HG02884 (cell line): ENCODE results near the gene PRKCB.

Source experiments
- ATAC-seq: cut with Tn5 transposase; IDR thresholded peaks from one replicate; pipeline ENCODE4 v1.9.1; 2021; ENCODE audit warnings: mild to moderate bottlenecking, moderate library complexity; ENCODE audit not compliant: unreplicated experiment

The PRKCB gene

GRCh38 chr16:24035127-24035842 is 199.5 kb downstream of the PRKCB start:
- no peak for ATAC-seq

- ATAC-seq: no peak
Measured at GRCh38 chr16:24036038-24036543, 200.3 kb downstream of the PRKCB start.

- no peak for ATAC-seq
Measured at GRCh38 chr16:24036614-24037013, 200.8 kb downstream of the PRKCB start.

- no peak for ATAC-seq
Measured at GRCh38 chr16:24037335-24037734, 201.6 kb downstream of the PRKCB start.

- no peak for ATAC-seq
Measured at GRCh38 chr16:24041834-24042631, 206.2 kb downstream of the PRKCB start.

- no peak for ATAC-seq
Measured at GRCh38 chr16:24044467-24044866, 208.7 kb downstream of the PRKCB start.

- no peak for ATAC-seq
Measured at GRCh38 chr16:24045641-24046040, 209.9 kb downstream of the PRKCB start.

- ATAC-seq: no peak
Measured at GRCh38 chr16:24046442-24046841, 210.7 kb downstream of the PRKCB start.

GRCh38 chr16:24049113-24049512 is 213.3 kb downstream of the PRKCB start:
- no peak for ATAC-seq

GRCh38 chr16:24051125-24051524 is 215.3 kb downstream of the PRKCB start:
- no peak for ATAC-seq

GRCh38 chr16:24052329-24053098 is 216.7 kb downstream of the PRKCB start:
- ATAC-seq: no peak

- no peak for ATAC-seq
Measured at GRCh38 chr16:24053099-24053946, 217.5 kb downstream of the PRKCB start.

GRCh38 chr16:24054741-24055491 is 219.1 kb downstream of the PRKCB start:
- no peak for ATAC-seq

GRCh38 chr16:24062270-24062817 is 226.6 kb downstream of the PRKCB start:
- ATAC-seq: no peak

GRCh38 chr16:24069036-24069590 is 233.3 kb downstream of the PRKCB start:
- ATAC-seq: no peak

- no peak for ATAC-seq
Measured at GRCh38 chr16:24070851-24071250, 235.1 kb downstream of the PRKCB start.

- ATAC-seq: no peak
Measured at GRCh38 chr16:24071666-24072360, 236.0 kb downstream of the PRKCB start.

GRCh38 chr16:24073321-24073720 is 237.5 kb downstream of the PRKCB start:
- ATAC-seq: no peak
